GM19193 (cell line): ENCODE results near the gene MYOM1.

Experiments
- POLR2A ChIP-seq: IDR thresholded peaks from 4 replicates; pipeline ENCODE4 v1.6.1; 2011; ENCODE audit not compliant: insufficient read depth, insufficient read length; ENCODE audit errors: extremely low read depth

The MYOM1 gene

GRCh38 chr18:3135536-3135935, 84.2 kb downstream of the MYOM1 start:
- TF ChIP-seq POLR2A, result no peak

- TF ChIP-seq POLR2A, result no peak
Measured at GRCh38 chr18:3132700-3133099, 87.1 kb downstream of the MYOM1 start.

GRCh38 chr18:3130344-3130743, 89.4 kb downstream of the MYOM1 start:
- no peak for TF ChIP-seq POLR2A

- no peak for TF ChIP-seq POLR2A
Measured at GRCh38 chr18:3129053-3129864, 90.5 kb downstream of the MYOM1 start.

- no peak for TF ChIP-seq POLR2A
Measured at GRCh38 chr18:3126457-3127097, 93.2 kb downstream of the MYOM1 start.

GRCh38 chr18:3124822-3125221, 94.9 kb downstream of the MYOM1 start:
- TF ChIP-seq POLR2A, result no peak

- no peak for TF ChIP-seq POLR2A
Measured at GRCh38 chr18:3122851-3123250, 96.9 kb downstream of the MYOM1 start.

GRCh38 chr18:3121259-3121658, 98.5 kb downstream of the MYOM1 start:
- TF ChIP-seq POLR2A, result no peak

- no peak for TF ChIP-seq POLR2A
Measured at GRCh38 chr18:3120356-3120755, 99.4 kb downstream of the MYOM1 start.

GRCh38 chr18:3119401-3120341, 100.1 kb downstream of the MYOM1 start:
- no peak for TF ChIP-seq POLR2A

GRCh38 chr18:3118195-3119010, 101.4 kb downstream of the MYOM1 start:
- TF ChIP-seq POLR2A, result no peak

- no peak for TF ChIP-seq POLR2A
Measured at GRCh38 chr18:3117493-3118192, 102.1 kb downstream of the MYOM1 start.

GRCh38 chr18:3115447-3116030, 104.2 kb downstream of the MYOM1 start:
- no peak for TF ChIP-seq POLR2A
